ENCODE measurements around the gene GRAMD2A.
A peak's percentile ranks its signal among the peaks of the same experiment; 100 is the strongest.

Gene GRAMD2A

DNA sequence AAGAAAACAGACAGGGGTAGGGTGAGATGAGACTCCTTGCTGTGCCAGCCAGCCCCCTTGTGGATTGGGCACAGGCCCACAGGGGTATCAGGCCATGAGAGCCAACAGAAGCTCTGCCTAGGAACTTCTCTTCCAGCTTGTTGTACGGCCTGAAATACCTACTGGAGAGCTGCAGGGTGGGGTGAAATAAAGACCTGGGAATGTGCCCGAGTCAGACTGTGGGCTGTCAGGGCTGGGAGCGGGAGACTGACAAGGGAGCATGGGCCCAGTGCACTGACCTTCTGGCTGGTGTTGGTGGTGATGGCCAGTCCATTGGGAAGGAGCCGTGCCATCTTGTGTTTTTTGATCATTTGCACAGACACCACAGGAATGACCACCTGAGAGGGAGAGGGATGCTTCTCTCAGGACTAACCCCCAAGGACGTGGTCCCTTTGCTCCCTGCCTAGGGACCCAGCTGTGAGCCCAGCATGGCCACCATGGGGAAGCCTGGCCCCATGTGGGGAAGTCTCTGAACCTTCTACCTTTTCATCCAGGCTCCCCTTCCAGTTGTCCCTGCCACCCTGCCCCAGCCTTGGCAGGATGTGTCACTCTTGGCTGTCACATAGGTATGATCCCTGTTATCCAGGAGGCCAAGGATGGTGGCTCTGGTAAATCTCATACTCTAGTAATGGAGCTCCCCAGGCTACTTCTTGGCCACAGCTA is 30.7 kb downstream of the GRAMD2A start:
- no peak for DNase-seq

GRCh38 chr15:72163719-72164118 is 33.9 kb downstream of the GRAMD2A start:
- DNase-seq, result no peak

DNA sequence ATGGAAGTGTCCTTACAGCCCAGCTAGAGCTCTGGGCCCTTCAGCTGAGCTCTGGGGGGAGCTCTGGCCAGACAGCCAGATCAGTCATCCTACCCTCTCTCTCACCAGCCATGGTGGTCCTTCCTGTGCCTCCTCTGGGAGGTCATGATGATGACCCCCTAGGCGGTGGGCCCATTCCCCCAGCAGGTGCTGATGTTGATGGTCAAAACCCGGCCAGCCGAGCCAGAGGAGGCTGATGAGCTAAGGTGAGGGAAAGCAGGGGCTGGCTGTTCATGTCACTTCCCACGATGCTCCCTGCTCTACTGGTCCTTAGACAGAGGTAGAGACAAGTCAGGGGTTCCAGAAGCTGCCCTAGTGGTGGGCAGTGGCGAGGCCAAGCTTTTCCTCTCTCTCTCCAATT is 35.0 kb downstream of the GRAMD2A start:
- DNase-seq, result no peak

GRCh38 chr15:72161361-72162132 is 36.0 kb downstream of the GRAMD2A start:
- DNase-seq, result no peak

DNA sequence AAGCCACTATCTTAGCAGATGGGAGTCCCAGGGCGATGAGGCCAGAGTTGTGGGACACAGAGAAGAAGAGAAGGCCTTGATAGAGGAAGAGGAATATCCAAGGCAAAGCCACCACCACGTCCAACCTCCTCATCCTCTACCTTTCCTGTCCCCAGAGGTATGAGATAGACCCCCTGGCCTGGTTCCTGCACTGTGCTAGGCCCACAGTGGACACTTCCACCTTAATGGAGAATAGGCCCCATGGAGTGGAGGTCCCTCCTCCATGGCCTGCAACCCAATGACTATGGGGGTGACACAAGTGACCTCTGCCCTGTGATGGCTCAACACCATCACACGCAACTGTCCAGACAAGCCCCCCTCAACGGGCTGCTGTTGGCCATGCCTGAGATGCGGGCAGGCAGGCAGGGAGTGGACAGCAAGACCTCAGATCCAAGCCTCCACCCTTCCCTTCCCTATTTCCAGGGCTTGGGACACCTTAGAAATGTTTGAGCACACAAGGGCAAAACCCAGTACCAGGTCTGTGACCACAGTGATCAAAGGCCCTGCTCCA is 36.8 kb downstream of the GRAMD2A start:
- DNase-seq, result no peak

DNA sequence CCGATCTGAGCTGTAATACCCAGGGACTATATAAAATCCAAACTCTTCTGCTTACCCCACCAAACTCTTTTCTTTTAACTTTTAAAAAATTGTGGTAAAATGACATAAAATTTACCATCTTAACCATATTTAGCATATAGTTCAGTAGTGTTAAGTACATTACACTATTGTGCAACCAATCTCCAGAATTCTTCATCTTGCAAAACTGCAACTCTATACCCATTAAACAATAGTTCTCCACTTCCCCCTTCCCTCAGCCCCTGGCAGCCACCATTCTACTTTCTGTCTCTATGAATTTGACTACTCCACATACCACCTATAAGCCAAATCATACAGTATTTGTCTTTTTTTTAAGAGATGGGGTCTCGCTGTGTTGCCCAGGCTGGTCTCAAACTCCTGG is 40.7 kb downstream of the GRAMD2A start:
- no peak for DNase-seq

- DNase-seq, result peak; percentile 76
Observed at GRCh38 chr15:72155635-72156616, 41.7 kb downstream of the GRAMD2A start.

DNA sequence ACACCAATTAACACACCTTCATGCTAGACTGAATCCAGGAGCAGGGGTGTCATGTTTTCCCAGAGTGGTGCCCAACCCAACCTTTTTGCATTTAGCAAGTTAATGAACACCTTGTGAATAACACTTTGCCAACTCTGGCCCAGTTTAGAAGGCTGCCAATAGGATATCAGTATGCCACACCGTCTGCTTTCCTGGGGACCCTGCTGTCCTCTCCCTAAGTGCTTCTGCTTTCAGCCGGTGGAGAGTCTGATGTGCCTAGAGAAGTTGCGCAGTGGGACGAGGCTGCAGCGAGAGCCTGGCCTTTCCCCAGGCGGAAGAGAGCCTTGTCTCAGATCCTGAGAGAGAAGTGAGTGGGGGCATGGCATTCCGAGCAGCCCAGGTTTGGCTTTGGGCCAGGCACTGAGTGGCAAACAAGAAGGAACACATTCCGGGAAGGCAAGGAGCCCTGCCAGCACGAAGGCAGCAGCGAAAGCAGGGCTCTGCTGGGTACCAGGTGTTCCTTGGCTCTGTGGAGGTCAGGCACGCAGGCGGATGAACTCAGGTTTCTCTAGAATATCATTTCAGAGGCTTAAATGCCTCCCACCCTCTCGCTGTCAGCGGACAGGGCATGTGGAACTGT is 42.5 kb downstream of the GRAMD2A start:
- no peak for DNase-seq

DNA sequence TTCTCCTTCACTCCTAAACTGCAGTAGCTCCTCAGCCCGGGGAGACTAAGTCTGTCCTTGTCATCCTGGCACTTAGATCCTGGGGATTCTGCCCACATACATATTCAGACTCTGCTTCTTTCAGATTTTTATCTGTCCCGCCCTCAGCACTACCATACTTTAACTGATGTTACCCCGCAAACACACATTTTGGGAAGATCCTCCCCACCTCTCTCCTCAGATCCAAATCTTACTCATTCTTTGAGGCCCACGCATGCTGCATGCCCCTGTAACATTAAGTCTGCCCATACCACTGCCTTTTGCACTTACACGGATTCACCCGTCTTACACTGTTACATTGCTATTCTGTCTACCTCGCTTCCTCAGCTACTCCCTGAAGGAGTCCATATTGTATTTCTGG is 43.3 kb downstream of the GRAMD2A start:
- DNase-seq, result no peak

- DNase-seq, result no peak
Observed at GRCh38 chr15:72153269-72154000, 44.2 kb downstream of the GRAMD2A start.

DNA sequence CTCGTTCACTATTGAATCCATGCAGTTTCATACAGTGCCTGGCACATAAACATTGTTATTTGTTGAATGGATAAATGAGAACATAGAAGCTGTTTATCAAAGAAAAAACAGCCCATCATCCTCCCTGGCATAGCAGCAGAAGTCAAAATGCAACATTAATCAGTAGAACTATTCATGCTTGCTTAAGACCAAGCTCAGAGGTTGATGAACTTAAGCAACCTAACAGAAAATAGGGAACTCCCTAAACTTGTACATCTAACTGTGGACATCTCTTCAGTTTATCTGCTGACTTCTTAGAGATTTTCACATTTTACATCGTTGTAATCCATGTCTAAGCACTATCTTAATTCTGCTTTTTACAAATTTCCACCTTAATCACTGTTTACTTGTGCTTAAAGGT is 50.2 kb downstream of the GRAMD2A start:
- DNase-seq, result no peak

DNA sequence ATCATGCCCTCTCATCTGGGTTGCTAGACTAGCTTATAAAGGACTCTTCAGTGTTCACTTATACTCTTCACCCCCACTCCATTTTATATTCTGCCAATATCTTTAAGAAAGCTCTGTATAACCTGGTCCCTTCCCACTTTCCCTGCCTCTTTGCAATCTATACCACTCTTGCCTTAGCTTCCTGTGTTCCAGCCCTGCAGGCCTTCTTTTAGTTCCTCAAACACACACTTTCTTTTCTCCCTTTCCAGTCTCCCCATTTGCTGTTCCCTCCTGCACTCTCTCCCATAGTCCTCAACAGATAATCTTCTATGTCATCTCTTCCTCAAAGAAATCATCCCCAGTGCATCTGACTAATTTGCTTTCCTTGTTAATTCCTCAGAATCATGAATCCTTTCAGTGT is 50.7 kb downstream of the GRAMD2A start:
- no peak for DNase-seq

DNA sequence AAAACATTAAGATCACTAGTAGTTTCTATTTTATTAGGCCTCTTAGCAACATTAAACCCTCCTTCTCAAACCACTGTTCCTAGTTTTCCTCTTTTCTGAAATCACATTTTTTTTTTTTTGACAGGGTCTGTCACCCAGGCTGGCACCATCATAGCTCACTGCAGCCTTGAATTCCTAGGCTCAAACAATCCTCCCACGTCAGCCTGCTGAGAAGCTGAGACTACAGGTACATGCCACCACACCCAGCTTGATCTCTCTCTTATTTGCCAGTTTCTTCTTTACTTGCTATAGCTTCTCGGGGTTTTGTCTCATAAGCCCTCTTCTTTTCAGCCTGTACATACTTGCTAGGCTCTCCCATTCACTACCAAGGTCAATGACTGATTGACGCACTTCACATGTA is 51.4 kb downstream of the GRAMD2A start:
- no peak for DNase-seq

- DNase-seq, result no peak
Observed at GRCh38 chr15:72141171-72142084, 56.2 kb downstream of the GRAMD2A start.

DNA sequence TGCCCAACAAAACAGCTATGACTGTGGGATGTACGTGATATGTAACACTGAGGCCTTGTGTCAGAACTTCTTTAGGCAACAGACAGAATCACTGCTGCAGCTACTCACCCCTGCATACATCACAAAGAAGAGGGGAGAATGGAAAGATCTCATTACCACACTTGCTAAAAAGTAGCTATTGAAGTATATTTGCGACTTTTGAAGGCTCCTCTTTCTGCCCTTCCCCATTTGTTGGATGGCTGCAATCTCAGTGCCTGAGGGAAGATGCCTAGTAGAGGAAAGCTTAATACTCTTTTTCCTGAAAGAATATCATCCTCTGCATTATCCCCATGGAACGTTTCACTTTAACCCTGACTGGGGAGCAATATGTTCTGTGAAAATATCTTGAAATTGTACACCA is 57.5 kb downstream of the GRAMD2A start:
- no peak for DNase-seq

GRCh38 chr15:72139667-72140066 is 57.9 kb downstream of the GRAMD2A start:
- DNase-seq, result no peak

DNA sequence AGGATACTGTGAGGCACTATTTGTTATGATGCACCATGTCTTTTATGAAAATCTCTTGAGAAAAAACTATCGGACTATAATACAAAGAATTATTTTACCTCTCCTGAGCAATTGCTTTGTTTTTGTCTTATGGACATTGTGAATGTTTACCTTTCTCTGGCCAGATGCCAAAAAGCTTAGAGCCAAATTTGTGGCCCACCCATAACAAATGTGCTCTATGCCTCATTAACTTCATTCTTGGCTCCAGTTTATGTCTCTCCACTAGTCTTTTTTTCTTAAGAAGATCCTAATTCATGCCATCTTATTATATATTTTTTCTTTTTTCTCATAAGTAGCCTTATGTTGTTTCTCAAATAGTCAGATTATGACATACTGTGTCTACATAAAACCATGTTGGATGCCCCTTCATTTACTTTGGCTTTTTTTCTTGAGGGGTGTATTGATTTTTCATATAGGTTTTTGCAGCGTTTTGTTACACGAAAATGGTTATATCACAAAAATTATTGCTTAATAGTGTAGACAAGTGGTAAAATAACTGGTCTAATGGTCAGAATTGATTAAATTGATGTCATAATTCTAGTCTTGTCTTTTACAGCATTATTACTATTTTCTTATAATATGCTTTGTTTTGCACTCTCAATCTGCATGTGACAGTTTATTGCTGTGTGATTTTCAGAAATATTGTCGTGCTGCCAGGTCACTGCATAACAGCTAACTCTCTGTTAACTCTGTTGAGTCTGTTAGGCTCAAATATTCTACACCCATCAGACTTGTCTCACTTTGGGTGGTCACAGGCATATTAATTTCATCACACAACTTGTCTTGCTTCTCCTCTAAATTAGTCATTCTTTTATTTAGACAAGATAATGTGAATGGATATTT is 61.2 kb downstream of the GRAMD2A start:
- no peak for DNase-seq

GRCh38 chr15:72135719-72136118 is 61.9 kb downstream of the GRAMD2A start:
- no peak for DNase-seq

DNA sequence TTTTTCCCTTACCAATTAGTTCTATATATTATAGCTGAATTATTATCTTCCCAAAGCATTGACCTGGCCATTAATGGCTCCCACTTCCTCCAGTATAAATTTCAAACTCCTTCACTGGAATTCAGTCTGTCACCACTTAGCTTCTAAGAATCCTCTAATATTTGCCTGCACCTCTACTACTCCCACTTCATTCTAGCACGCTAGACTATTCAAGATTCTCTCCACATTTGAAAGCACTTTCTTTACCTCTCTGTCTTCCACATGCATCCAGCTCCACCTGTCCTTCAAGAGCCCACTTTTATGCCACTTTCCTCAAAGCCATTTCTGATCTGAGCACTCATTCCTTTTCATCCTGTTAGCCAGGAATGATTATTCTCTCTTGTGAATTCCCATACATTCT is 64.4 kb downstream of the GRAMD2A start:
- DNase-seq, result no peak

- DNase-seq, result no peak
Observed at GRCh38 chr15:72131922-72132321, 65.7 kb downstream of the GRAMD2A start.

Measured in stimulated activated naive CD4-positive, alpha-beta T cell treated with Interleukin-2 at 50 U/mL for 16 hours (primary cell).